Spleen (tissue), 7 donors: ENCODE results near the gene ADORA1.

Experiments
- CTCF ChIP-seq, 11 experiments: fragments of 200-600 bp in 7 of 11; fragments of 450-650 bp in 4 of 11; sonication (generic) in 4 of 11; IDR thresholded peaks in 8 of 11; conservative IDR thresholded peaks in 3 of 11; 1 replicate in 7 of 11; 2 replicates in 4 of 11; pipeline versions ENCODE4 v1.4.0 to v1.8.0; 2016 to 2021; ENCODE audit warnings: antibody characterized with exemption in 11 of 11, inconsistent platforms in 4 of 11, mild to moderate bottlenecking in 1 of 11
- POLR2A ChIP-seq, 3 donors: fragments of 450-650 bp; IDR thresholded peaks; one replicate each; pipeline ENCODE4 v1.5.1; 2017; ENCODE audit warnings: antibody characterized with exemption in 3 of 3, mild to moderate bottlenecking in 1 of 3
- donor health status: DM: no; HTN: no; CAD: no; lungs with moderate emphysema.
- donor health status: DM: no; HTN: no; CAD: no.
- donor health status: DM: no; HTN: no; CAD: no.

DNA sequence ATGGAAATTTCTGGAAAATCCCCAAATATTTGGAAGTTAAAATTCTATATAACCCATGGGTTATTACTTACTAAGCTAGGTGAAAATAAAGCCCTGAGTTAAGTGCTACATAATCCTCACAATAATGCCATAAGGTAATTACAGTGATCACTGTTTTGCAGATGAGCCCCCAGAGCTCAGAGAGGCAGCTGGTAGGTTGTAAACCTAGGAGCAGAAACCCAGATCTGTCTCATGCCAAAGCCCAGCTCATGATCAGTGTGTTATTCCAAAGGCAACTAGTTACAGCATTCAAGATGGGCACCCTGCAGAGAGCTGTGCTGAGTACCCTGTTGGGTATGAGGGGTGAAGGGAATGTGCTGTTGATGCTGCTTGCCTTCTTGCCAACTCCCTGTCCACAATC is 31.0 kb upstream of the ADORA1 start:
- TF ChIP-seq POLR2A (IDR thresholded peaks at IDR 0.05) (no peak), CTCF (IDR thresholded peaks at IDR 0.05 in 8 of 11, conservative IDR thresholded peaks at IDR 0.05 in 3 of 11) (no peak)
